Ureter (tissue), 1 donor: ENCODE results near the gene ZSCAN22. TPM values are rescaled to one million over a fixed set of nuclear protein-coding genes. Genes with fewer than 3 reads are reported as not detected.
"Not testable (repeated sequence)": the region's sequence is repeated elsewhere in the genome, so short reads cannot be mapped to it uniquely, and the experiment has no call there.

Experiments used
- DNase-seq: peaks from one replicate; pipeline ENCODE4 v3.0.0-alpha.2; 2020; ENCODE audit warnings: low spot score
- total RNA-seq: library from RNA; stranded (reverse); gene quantifications from one replicate; pipeline ENCODE4 v1.2.4, GENCODE V29; 2023
- donor health status: DM: yes; HTN: yes; CAD: no.

The ZSCAN22 gene
- total RNA-seq, 1 donor from 2014 or later, result 3.5 TPM

DNA sequence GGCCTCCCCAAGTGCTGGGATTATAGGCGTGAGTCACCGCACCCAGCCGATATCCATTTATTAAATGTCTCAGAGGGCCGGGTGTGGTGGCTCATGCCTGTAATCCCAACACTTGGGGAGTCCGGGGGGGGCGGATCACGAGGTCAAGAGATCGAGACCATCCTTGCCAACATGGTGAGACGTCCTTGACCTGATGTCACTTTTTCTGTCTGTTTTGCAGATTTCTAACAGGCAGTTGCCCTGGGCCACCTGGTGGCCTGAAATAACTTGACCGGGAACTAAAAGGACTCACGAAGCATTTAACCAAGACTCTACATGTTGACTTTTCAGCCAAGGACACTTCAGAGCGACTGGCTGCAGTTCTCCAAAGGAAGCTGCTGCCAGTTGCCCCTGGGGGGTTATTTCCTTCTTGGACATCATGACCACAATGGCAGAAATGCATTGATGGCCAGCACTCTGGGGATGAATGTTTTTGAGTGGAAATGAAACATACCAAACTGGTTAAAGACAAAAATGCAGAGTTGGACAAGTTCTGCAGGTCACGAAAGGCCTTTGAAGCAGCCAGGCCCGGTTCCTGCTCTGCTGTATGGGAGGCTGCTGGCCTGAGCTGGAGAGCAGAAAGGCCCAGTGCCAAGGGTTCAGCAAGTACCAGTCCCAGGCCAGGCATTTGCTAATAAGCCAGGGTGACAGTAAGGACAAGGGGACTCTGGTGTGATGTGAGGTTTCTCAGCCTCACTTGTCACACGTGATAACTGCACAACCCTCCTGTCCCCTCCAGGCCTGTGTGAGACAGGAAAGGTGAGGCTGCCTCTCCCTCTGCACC is 45.7 kb downstream of the ZSCAN22 start:
- no peak for DNase-seq

DNA sequence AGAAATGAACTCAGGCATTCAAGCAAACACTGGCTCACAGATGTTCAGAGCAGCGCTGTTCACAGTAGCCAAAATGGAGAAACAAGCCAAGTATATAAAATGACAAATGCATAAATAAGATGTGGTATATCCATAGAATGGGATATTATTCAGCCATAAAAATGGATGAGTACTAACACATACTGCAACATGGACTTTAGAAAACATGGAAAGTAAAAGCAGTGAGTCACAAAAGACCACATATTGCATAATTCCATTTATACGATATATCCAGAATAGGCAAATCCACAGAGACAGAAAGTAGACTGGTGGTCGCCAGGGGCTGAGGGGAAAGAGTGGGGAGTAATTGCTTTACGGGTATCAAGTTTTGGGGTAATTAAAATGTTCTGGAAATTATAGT is 47.4 kb downstream of the ZSCAN22 start:
- DNase-seq, result no peak

DNA sequence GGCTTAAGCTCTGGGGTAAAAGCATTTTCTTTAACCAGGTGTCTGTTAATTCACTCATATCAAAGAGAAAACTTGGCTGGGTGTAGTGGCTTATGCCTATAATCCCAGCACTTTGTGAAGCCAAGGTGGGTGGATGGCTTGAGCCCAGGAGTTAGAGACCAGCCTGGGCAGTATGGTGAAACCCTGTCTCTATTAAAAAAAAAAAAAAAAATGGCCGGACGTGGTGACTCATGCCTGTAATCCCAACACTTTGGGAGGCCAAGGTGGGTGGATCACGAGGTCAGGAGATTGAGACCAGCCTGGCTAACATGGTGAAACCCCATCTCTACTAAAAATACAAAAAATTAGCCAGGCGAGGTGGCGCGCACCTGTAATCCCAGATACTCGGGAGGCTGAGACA is 49.9 kb downstream of the ZSCAN22 start:
- not testable (repeated sequence) for DNase-seq

DNA sequence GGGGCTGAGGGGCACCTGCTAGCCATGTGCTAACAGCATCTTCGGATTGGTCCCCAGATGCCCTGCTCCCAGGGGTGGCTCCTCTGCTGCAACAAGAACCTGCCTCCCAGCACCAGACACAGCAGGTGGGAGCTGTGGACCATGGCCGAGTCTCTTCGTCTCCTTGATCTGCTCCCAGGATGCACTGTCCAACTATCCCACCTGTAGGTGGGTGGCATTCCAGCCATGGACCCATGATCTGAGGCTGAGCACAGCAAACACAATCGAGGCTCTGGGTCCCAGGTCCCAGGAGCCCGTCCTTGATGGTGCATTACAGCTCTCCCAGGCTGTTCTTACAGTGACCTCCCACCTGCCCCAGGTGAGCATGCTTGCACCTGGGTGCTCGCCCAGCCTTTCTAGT is 52.5 kb downstream of the ZSCAN22 start:
- DNase-seq, result peak; percentile 42

DNA sequence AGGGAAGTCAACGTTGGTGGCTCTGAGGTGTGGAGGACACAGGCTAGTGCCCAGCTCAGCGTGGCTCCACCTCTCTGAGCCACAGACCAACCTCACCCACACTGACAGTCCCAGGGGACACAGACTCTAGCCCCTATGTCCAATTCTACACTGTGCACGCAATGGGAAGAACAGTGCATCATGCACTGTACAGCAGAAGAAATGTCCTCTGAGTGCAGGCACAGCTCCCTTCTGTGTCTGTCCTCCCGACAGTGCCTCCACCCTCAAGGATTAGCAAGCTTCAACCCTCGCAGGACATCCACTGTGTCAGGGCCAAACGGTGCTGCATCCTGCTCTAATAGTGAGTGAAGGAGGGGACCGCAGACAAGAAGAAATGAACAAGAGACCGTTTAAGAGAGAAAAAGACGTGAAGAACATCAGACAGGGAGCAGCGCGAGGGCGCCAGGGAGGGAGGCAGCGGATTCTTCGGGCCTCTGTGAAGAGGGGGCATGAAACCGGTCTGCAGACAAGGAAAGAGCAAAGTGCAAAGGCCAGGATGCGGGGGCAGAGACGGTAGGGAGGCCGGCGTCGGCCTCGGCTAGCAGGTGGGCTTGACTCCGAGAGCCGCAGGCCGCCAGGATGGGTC is 53.4 kb downstream of the ZSCAN22 start:
- DNase-seq, result peak; percentile 54

DNA sequence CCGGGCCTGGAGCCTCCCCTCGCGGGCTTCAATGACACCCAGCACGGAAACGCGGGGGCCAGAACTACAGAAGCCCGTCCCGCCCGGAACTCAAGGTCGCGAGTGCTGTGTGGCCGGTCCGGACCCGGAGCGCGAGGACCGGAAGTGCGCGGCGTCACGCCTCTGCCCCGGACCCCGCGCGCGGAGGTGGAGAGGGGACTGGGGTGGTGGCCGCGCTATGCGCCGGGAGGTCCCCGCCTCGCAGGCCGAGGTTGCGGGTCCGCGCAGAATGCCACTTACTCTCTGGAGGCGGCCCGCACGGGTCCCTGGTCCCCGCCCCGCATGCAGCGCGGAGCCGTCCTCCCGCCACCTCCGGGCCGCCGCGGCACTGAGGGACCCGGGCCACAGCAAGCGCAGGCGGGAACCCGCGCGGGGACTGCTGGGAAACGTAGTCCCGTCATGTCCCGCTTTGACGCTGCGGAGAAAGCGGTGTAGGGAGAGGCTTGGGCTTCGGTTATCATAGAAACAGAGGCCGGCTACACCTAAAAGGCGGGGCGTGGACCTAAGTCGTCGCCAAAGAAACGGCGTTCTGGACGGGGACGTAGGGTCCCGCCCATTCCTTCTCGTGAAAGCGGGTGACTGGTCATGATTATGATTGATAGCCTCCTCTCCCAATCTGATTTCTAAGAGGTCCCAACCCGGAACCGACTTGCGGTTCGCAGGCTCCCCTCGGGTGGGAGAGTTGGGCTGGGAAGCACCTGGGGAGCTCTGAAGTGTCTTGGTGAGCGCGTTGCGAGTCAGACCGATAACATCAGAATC is 54.1 kb downstream of the ZSCAN22 start, which contains the start of gene ZNF837:
TSS of gene ZNF837 (minus strand) at position 369 of the 798 bp plus-strand sequence. CDS start 11,698 bp downstream, outside the sequence.
- peak; percentile 99 for DNase-seq

DNA sequence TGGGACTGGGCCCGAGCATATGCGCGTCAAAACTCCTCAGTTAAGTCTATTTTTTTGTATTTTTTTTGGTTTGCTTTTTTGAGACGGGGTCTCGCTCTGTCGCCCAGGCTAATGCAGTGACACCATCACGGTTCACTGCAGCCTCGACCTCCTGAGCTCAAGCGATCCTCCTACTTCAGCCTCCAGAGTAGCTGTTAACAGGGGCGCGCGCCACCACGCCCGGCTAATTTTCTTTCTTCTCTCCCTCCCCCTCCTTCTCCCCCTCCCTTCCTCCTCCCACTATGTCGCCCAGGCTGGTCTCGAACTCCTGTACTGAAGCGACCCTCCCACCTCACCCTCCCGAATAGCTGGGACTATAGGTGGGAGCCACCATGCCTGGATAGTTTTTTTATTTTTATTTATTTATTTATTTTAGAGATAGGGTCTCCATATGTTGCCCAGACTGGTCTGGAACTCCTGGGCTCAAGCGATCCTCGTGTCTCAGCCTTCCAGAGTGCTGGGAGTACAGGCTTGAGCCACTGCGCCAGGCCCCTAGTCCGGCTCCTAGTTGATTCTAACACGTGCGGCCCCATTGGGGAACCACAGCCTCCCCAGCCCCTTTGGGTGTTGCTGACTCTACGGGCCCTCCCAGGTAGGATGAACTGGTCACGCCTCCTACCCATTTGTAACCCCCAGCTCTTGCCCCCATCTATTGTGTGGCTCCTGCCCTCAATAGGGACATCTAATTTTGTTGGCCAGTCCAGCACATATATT is 54.8 kb downstream of the ZSCAN22 start:
- DNase-seq, result no peak

DNA sequence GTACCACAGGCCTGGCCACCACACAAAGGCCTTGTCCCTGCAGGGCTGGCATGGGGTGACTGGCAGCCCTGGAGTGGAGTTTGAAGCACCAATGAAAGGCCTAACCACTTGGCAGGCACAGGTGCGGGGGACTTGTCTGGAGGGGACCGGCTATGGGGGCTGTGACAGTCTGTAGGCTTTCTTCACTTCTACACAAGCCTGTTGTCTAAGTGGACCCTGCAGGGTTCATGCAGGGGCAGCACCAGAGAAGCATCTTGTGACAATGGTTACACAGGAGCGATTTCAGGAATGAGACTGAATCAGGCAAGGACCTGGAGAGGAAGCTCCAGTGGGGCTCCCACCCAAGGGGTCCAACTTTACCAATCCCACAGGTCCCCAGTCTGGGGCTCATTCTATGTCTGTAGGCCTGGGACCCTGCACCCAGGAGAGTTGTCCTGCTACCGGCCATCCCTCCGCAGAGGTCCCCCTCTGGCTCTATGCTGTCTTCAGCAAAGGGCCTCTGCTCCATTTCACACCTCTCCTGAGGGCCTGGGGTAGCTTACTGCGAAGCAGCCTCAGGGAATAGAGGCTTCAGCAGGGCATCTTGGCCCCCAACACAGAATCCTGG is 56.3 kb downstream of the ZSCAN22 start:
- DNase-seq, result no peak

DNA sequence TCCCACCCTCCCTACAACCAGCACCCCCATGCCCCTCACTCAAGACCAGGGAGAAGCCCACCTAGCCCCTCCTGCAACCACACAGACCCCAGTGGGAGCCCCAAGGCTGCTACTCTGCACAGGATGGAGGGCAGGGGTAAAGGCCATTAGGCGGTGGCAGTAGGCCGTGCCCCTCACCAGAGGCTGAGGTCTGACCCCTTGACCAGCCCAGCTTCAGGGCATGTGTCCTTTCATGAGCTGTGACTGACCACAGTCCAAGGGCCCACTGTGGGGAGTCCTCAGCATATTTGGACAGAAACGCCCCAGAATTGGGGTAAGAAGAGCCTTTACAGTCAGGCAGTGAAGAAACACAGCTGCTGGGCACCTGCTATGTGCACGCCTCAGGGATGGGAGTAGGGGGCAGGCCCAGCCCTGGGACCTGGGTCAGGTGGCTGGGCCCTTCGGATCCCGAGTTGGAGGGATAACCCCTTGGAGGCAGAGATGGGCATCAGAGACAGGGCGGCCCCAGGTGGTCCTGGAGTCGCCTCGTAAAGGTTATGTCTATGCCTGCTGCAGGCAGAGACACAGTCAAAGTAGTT is 58.6 kb downstream of the ZSCAN22 start:
- DNase-seq, result no peak

DNA sequence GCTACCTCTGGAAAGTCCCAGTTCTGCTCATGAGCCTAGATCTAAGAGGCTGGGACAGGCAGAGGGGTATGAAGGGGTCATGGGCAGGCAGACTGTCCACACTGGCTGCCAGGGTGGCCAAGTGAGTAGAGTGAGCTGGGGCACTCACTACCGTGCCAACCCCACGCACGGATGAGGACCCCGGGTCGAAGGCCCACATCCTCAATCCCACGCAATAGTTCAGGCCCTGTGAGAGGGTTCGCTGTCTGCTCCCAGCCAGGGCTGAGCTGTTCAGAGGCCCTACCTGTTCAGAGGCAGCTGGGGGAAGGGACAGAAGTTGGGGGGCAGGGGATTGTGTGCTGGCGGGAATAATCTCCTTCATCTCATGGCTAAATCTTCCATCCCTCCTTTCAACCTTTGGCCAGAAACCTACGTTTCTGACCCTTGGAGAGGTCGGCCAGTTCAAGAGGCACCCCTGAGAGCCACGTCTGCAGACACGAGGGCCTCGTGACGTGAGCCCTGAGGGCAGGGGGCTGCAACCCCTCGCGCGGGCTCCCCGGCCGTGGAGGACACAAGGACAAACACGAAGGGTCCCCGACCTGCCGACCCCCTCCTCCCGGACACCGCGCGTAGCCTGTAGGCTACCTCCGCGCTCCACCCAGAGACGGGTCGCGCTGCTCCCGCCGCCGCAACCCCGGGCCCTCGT is 59.2 kb downstream of the ZSCAN22 start:
- no peak for DNase-seq

DNA sequence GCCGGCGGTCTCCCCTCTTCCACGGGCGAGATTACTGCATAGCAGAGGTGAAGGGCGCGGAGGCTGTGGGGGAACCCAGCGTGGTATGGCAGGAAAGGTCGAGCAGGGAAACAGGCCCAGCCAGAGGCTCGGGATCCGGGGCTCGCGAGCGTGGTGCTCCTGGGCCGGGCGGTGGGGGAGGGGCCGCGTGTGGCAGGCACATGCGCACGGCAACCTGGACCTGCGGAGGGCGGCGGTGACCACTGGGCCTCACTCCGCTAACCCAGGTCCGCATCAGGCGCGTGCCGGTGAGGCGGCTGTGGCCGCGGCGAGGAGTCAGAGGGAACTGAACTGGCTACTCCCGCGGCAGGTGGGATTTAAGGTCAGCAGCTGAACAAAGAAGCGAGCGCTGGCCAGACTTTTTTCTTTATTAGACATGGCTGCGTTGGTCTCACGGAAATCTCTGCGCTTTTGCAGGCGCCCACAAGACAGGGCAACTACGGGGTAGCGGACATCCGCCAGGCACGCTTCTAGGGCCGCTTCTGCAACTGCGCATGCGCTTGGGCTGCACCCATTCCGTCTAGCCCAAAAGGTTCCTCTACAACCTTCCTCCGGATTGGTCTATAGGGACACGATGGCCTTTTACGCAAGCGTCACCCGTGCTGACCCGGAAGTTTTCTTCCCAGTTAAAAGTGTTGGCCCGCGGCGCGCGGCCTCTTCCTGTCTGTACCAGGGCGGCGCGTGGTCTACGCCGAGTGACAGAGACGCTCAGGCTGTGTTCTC is 60.0 kb downstream of the ZSCAN22 start, which contains the start of gene RPS5:
TSS of gene RPS5 (plus strand) at position 694 of the 762 bp plus-strand sequence. CDS start 869 bp downstream, outside the sequence.
- peak; percentile 98 for DNase-seq

DNA sequence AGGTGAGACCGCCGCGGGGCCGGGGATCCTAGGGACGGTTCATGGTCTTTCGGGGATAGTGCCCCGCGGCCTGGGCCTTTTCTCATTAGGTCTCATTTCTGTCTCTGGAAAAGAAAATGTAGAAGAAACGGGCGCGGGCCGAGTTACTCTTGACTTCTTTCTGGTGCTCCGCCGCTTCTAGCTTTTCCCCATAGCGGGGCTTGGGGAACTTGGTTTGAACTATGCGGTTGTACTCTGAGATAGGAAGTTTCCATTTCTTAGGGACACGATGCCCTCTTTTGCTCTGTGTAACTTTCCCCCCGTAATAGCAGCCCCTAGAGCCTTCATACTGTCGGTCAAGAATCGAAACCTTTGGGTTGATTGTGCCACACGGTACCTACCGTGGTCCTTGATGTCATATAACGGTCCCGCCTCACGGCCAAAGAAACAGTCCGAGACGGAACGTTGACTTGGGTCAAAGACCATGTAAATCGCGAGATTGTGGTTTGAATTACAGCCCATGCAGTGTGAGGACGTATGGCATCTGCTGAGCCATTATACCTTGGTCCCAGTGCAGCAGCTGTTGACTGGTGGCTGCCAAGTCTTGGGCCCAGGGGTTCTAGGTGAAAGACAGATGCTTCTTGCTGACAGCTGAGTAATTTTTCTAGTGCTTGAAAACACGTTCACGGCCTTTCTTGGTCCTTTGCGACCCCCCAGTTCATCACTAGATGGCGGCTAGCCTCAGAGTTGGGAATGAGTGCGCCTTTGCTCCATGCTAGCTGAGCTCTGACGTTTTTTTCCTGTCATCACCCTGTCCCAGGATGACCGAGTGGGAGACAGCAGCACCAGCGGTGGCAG is 60.8 kb downstream of the ZSCAN22 start:
- no peak for DNase-seq

DNA sequence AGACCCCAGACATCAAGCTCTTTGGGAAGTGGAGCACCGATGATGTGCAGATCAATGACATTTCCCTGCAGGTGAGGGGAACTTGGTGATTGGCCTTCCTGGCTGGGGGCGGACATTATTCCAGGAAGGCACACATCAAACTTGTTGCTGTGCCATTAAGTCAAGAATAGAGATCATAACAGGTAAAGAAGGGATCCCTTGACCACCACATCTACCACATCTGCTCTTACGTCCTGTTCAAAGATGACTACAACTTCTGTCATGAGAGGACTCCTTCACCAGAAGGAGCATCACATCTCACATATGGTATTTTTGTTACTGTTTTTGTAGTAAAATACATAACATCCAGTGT is 61.4 kb downstream of the ZSCAN22 start:
- DNase-seq, result no peak

Other genes with a start within 250 kb of the ZSCAN22 start
- gene ZSCAN18, start 228.8 kb upstream of the ZSCAN22 start, total RNA-seq, result 109 TPM
- 14.8 TPM for gene ZNF329, start 176.2 kb upstream of the ZSCAN22 start, total RNA-seq
- gene ZNF274, start 143.9 kb upstream of the ZSCAN22 start, total RNA-seq, result 29.7 TPM
- 46.4 TPM for gene ZNF544, start 98.1 kb upstream of the ZSCAN22 start, total RNA-seq
- 8.6 TPM for gene ZNF8, start 48.0 kb upstream of the ZSCAN22 start, total RNA-seq
- 38.8 TPM for gene ERVK3-1, start 21.6 kb upstream of the ZSCAN22 start, total RNA-seq
- gene A1BG, start 26.5 kb downstream of the ZSCAN22 start, total RNA-seq, result 10.7 TPM
- gene ZNF497, start 35.8 kb downstream of the ZSCAN22 start, total RNA-seq, result 1.6 TPM
- gene ZNF837, start 54.0 kb downstream of the ZSCAN22 start, total RNA-seq, result 3.6 TPM
- gene RPS5, start 60.3 kb downstream of the ZSCAN22 start, total RNA-seq, result 1,165 TPM
- gene RNF225, start 68.7 kb downstream of the ZSCAN22 start, total RNA-seq, result 1.8 TPM
- gene ZNF584, start 81.7 kb downstream of the ZSCAN22 start, total RNA-seq, result 11.5 TPM
- 8.0 TPM for gene ZNF132, start 113.2 kb downstream of the ZSCAN22 start, total RNA-seq
- gene ZNF324B, start 124.6 kb downstream of the ZSCAN22 start, total RNA-seq, result 8.1 TPM
- gene ZNF324, start 140.1 kb downstream of the ZSCAN22 start, total RNA-seq, result 14.7 TPM
- gene ZNF446, start 149.4 kb downstream of the ZSCAN22 start, total RNA-seq, result 18.0 TPM
- 16.5 TPM for gene SLC27A5, start 185.0 kb downstream of the ZSCAN22 start, total RNA-seq
- gene ZBTB45, start 192.8 kb downstream of the ZSCAN22 start, total RNA-seq, result 14.9 TPM
- 329 TPM for gene TRIM28, start 217.1 kb downstream of the ZSCAN22 start, total RNA-seq
- 137 TPM for gene CHMP2A, start 228.1 kb downstream of the ZSCAN22 start, total RNA-seq
- gene UBE2M, start 231.6 kb downstream of the ZSCAN22 start, total RNA-seq, result 60.7 TPM
- 43.4 TPM for gene MZF1, start 246.3 kb downstream of the ZSCAN22 start, total RNA-seq